ENCODE measurements around the gene TAF15. TPM values are rescaled to one million over a fixed set of nuclear protein-coding genes. Genes with fewer than 3 reads are reported as not detected.

The TAF15 gene
- total RNA-seq, 1 experiment from 2014 or later = 32.4 TPM

DNA sequence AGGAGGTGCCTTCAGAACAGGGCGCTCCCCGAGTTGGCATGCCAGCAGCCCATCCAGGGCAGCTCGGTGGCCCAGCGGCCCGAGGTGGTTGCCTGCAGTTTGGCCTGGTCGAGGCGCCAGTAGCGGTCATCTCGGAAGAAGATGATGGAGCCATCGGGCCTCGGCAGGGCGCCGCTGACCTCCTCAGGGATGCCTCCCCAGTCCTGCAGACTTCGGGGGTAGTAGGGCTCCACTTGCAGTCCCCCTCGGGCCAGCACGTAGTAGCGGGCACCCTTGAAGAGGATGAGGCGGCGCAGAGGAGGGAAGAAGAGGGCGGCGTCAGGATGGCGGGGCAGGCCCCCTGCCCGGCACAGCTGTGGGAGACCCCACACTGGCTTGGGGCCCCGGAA lies 42.8 kb upstream of the TAF15 start:
- TF ChIP-seq, protein P1, sequence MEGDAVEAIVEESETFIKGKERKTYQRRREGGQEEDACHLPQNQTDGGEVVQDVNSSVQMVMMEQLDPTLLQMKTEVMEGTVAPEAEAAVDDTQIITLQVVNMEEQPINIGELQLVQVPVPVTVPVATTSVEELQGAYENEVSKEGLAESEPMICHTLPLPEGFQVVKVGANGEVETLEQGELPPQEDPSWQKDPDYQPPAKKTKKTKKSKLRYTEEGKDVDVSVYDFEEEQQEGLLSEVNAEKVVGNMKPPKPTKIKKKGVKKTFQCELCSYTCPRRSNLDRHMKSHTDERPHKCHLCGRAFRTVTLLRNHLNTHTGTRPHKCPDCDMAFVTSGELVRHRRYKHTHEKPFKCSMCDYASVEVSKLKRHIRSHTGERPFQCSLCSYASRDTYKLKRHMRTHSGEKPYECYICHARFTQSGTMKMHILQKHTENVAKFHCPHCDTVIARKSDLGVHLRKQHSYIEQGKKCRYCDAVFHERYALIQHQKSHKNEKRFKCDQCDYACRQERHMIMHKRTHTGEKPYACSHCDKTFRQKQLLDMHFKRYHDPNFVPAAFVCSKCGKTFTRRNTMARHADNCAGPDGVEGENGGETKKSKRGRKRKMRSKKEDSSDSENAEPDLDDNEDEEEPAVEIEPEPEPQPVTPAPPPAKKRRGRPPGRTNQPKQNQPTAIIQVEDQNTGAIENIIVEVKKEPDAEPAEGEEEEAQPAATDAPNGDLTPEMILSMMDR (conservative IDR thresholded peaks at IDR 0.05; ENCODE audit: low read depth, low read length) = no peak
- no peak for TF ChIP-seq EZH2phosphoT487 (IDR thresholded peaks at IDR 0.05; ENCODE audit: borderline replicate concordance, low read length)
- TF ChIP-seq EZH2 (IDR thresholded peaks at IDR 0.05; ENCODE audit: low read length, unreplicated experiment) = no peak
- no peaks in the 10 kb centered on the region; the same call in 1 of the 2 replicates for H3K36me3 ChIP-seq (ENCODE audit: low read depth, low read length)
- no TSS peak for BruUV-seq (replicated peaks)
- H3K79me2 ChIP-seq (ENCODE audit: low read length) = no peaks in the 10 kb centered on the region
- no peaks in the 10 kb centered on the region for H4K20me1 ChIP-seq (ENCODE audit: low read length)
- no peak overlapping the region for H2AFZ ChIP-seq (ENCODE audit: low read length)
- H3K27me3 ChIP-seq (ENCODE audit: low read length) = no peaks in the 10 kb centered on the region
- H3K4me1 ChIP-seq (ENCODE audit: insufficient read depth, low read length) = 0 out of 2 replicates have a peak, but pooled peaks cover 3% of the 10 kb centered on the region
- H3K9me2 ChIP-seq (replicated peaks; ENCODE audit: low read length) = no peaks in the 10 kb centered on the region
- H3K4me2 ChIP-seq (ENCODE audit: low read length) = no peak overlapping the region
- no peak for DNase-seq
- H3K4me3 ChIP-seq (ENCODE audit: low read length) = no peak overlapping the region
- no peaks in the 10 kb centered on the region for H3F3A ChIP-seq (ENCODE audit: low read length, unreplicated experiment)
- CTCF ChIA-PET = interaction anchor here (1.0 to 2.1 kb wide), 2 partner anchors 15 to 42 kb away, joined by 3 to 11 read pairs; partner anchors contain the start of gene TAF15
- no peaks in the 10 kb centered on the region for H3K9me3 ChIP-seq (ENCODE audit: low read length)
- no peak overlapping the region for H3K9ac ChIP-seq (ENCODE audit: low read length)
- POLR2A ChIA-PET (ENCODE audit: unreplicated experiment) = no interaction called here
- no peak for ATAC-seq
- intact Hi-C loops (cut with micrococcal nuclease) = no loop called here
- no peak overlapping the region for H3K27ac ChIP-seq (ENCODE audit: low read length)

DNA sequence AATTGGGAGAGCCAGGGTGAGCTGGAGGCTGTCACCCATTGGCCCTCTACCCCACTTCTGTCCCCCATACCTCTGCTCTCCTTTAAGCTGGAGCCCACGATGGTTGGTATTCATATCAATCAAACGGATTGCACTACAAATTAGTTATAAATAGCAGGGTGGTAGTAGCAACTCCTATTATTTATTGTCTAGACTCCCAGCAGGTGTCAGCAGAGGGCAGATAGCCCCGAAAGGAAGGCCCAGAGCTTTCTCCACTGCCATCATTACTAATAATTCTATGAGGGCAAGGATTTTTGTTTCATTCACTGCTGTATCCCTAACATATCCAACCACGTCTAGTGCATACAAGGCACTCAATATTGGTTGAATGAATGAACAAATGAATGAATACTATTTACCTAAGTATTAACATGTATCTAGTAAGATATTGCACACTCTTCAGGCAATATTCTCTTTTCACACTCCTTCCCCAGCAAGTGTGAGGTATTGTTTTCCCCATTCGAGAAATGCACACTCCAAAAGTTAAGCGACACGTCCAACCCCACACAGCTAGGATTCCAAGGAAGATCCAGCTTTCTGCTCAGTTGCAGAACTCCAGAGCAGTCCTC lies 42.3 kb upstream of the TAF15 start:
- Histone ChIP-seq H3K9me3 (ENCODE audit: low read length) (no peaks in the 10 kb centered on the region), H3K79me2 (ENCODE audit: low read length) (no peaks in the 10 kb centered on the region), H3K4me2 (ENCODE audit: low read length) (no peak overlapping the region), H3K9me2 (replicated peaks; ENCODE audit: low read length) (no peaks in the 10 kb centered on the region), H4K20me1 (ENCODE audit: low read length) (no peaks in the 10 kb centered on the region), H3K27me3 (ENCODE audit: low read length) (no peaks in the 10 kb centered on the region), H3K4me3 (ENCODE audit: low read length) (no peak overlapping the region), H3F3A (ENCODE audit: low read length, unreplicated experiment) (no peaks in the 10 kb centered on the region), H2AFZ (ENCODE audit: low read length) (no peak overlapping the region), H3K36me3 (ENCODE audit: low read depth, low read length) (no peaks in the 10 kb centered on the region; the same call in 1 of the 2 replicates), H3K9ac (ENCODE audit: low read length) (no peak overlapping the region), H3K4me1 (ENCODE audit: insufficient read depth, low read length) (0 out of 2 replicates have a peak, but pooled peaks cover 3% of the 10 kb centered on the region), H3K27ac (ENCODE audit: low read length) (no peak overlapping the region)
- POLR2A ChIA-PET (ENCODE audit: unreplicated experiment) = no interaction called here
- ATAC-seq (no peak), DNase-seq (peak; percentile 61)
- BruUV-seq (replicated peaks) = no TSS peak
- no peak for TF ChIP-seq EZH2phosphoT487 (IDR thresholded peaks at IDR 0.05; ENCODE audit: borderline replicate concordance, low read length)
- no peak for TF ChIP-seq EZH2 (IDR thresholded peaks at IDR 0.05; ENCODE audit: low read length, unreplicated experiment)
- TF ChIP-seq, protein P1 (conservative IDR thresholded peaks at IDR 0.05; ENCODE audit: low read depth, low read length) = peak; percentile 71
- CTCF ChIA-PET = interaction anchor here (0.6 to 2.1 kb wide), 3 partner anchors 14 to 42 kb away, joined by 3 to 11 read pairs (median 3); partner anchors contain the start of gene TAF15
- intact Hi-C loops (cut with micrococcal nuclease) = loop anchor here (1.0 kb wide), 1 partner anchor 37 kb away; no protein-coding TSS in a partner anchor

- no peak overlapping the region for H3K27ac ChIP-seq (ENCODE audit: low read length)
- no TSS peak for BruUV-seq (replicated peaks)
- no peaks in the 10 kb centered on the region for H3K9me3 ChIP-seq (ENCODE audit: low read length)
- ChIA-PET POLR2A (ENCODE audit: unreplicated experiment) (no interaction called here), CTCF (no interaction called here)
- TF ChIP-seq, protein P1 (conservative IDR thresholded peaks at IDR 0.05; ENCODE audit: low read depth, low read length) = no peak
- TF ChIP-seq EZH2 (IDR thresholded peaks at IDR 0.05; ENCODE audit: low read length, unreplicated experiment) (no peak), EZH2phosphoT487 (IDR thresholded peaks at IDR 0.05; ENCODE audit: borderline replicate concordance, low read length) (no peak)
- no peaks in the 10 kb centered on the region for H3F3A ChIP-seq (ENCODE audit: low read length, unreplicated experiment)
- no peak overlapping the region for H3K4me3 ChIP-seq (ENCODE audit: low read length)
- no peak overlapping the region for H3K4me2 ChIP-seq (ENCODE audit: low read length)
- H2AFZ ChIP-seq (ENCODE audit: low read length) = no peak overlapping the region
- no peaks in the 10 kb centered on the region for H4K20me1 ChIP-seq (ENCODE audit: low read length)
- H3K4me1 ChIP-seq (ENCODE audit: insufficient read depth, low read length) = 0 out of 2 replicates have a peak, but pooled peaks cover 3% of the 10 kb centered on the region
- DNase-seq = no peak
- no peaks in the 10 kb centered on the region for H3K27me3 ChIP-seq (ENCODE audit: low read length)
- H3K9ac ChIP-seq (ENCODE audit: low read length) = no peak overlapping the region
- no peaks in the 10 kb centered on the region for H3K9me2 ChIP-seq (replicated peaks; ENCODE audit: low read length)
- no peak for ATAC-seq
- intact Hi-C loops (cut with micrococcal nuclease) = no loop called here
- no peaks in the 10 kb centered on the region for H3K79me2 ChIP-seq (ENCODE audit: low read length)
- no peaks in the 10 kb centered on the region; the same call in 1 of the 2 replicates for H3K36me3 ChIP-seq (ENCODE audit: low read depth, low read length)
Measured at GRCh38 chr17:35768797-35769196, 40.5 kb upstream of the TAF15 start.
